GM12891 (cell line): ENCODE results near the gene OR2V2.

Source experiments
- DNase-seq: peaks from one replicate; pipeline ENCODE4 v3.0.0; 2011; ENCODE audit warnings: low spot score; ENCODE audit not compliant: insufficient read length
- FAIRE-seq: peaks from 2 replicates; lab custom pipeline; 2011; peaks lifted over from hg19 to GRCh38; lab: Jason Lieb, UNC
- PAX5 ChIP-seq: IDR thresholded peaks from 2 replicates; pipeline ENCODE4 v1.6.1; 2011; ENCODE audit warnings: low read length, moderate library complexity, mild to moderate bottlenecking; ENCODE audit not compliant: insufficient read depth, severe bottlenecking
- POLR2A ChIP-seq: IDR thresholded peaks from 2 replicates; pipeline ENCODE4 v1.6.1; 2011; ENCODE audit warnings: low read depth, low read length, control low read depth
- POLR2AphosphoS5 ChIP-seq: IDR thresholded peaks from 2 replicates; pipeline ENCODE4 v1.6.1; 2011; ENCODE audit warnings: low read depth, low read length, control low read depth
- POU2F2 ChIP-seq: IDR thresholded peaks from 2 replicates; pipeline ENCODE4 v1.6.1; 2011; ENCODE audit warnings: low read depth, mild to moderate bottlenecking, control low read depth, low read length, moderate library complexity
- SPI1 ChIP-seq: IDR thresholded peaks from 2 replicates; pipeline ENCODE4 v1.6.1; 2011; ENCODE audit warnings: low read depth, low read length, control low read depth
- TAF1 ChIP-seq: IDR thresholded peaks from 2 replicates; pipeline ENCODE4 v1.6.1; 2011; ENCODE audit warnings: low read depth, low read length, control low read depth

Gene OR2V2

DNA sequence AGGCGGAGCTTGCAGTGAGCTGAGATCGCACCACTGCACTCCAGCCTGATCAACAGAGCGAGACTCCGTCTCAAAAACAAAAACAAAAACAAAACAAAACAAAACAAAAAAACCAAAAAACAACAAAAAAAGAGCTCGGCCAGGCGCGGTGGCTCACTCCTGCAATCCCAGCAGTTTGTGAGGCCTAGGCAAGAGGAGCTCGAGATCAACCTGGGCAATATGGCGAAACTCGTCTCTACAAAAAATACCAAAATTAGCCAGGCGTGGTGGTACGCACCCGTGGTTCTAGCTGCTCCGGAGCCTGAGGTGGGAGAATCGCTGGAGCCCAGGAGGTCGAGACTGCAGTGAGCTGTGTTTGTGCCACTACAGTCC, 37.4 kb downstream of the OR2V2 start:
- FAIRE-seq (no peak), DNase-seq (no peak)
- TF ChIP-seq POU2F2 (no peak), POLR2A (no peak), POLR2AphosphoS5 (no peak), PAX5 (no peak), TAF1 (no peak), SPI1 (no peak)

DNA sequence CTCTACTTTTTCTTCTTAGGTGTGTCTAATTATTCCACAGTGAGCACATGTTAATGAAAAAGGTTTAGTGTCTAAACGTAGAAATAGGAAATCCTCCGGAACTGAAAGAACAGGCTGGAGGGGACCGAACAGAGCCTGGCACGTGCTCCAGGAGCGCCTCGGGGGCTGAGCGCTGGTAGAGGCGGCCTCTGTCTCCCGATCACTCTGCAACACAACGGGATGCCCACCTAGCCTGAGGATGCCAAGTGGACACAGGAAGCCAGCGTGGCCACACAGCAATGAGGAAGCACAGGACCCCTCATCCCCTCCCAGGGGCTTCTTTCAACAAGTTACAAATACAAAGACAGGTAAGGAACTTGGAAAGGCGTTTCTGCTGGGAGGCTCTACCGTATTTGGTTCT, 38.2 kb downstream of the OR2V2 start:
- no peak for TF ChIP-seq SPI1
- no peak for TF ChIP-seq POLR2AphosphoS5
- no peak for TF ChIP-seq POLR2A
- TF ChIP-seq PAX5 = no peak
- no peak for TF ChIP-seq POU2F2
- TF ChIP-seq TAF1 = no peak
- no peak for DNase-seq
- no peak for FAIRE-seq

DNA sequence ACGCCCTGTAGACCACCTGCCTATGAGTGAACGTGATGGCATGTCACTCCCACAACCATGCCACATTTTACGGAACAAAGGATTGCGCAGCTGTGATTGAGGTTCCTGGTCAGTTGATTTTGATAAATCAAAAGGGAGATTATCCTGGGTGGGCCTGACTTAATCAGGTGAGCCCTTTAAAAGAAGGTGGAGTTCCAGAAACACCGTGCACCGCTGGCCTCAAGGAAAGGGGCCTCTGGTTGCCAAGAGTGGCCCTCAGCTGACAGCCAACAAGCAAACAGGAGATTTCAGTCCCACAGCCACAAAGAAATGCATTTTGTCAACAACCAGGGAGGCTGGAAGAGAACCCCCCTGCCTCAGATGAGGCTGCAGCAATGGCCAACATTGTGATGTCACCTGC, 38.6 kb downstream of the OR2V2 start:
- DNase-seq = no peak
- FAIRE-seq = no peak
- no peak for TF ChIP-seq POLR2AphosphoS5
- no peak for TF ChIP-seq TAF1
- no peak for TF ChIP-seq POLR2A
- TF ChIP-seq PAX5 = no peak
- no peak for TF ChIP-seq SPI1
- no peak for TF ChIP-seq POU2F2

DNA sequence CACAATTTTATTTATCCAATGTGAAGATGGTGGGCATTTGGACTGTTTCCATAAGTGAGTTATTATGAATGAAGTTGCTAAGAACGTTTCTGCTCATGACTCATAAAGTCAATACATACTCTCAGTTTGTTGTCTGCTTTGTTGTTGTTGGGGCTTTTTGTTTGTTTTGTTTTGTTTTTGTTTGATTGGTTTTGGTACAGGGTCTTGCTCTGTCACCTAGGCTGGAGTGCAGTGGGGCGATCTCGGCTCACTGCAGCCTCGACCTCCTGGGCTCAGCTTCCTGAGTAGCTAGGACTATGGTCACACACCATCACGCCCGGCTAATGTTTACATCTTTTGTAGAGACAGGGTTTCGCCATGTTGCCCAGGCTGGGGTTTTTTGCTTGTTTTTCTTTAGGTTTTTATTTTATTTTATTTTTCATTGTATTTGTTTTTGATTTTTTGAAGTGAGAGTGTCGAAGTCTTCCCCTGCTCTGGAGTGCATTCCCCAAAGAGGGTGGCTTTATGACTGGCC, 39.7 kb downstream of the OR2V2 start:
- DNase-seq = no peak
- no peak for TF ChIP-seq SPI1
- TF ChIP-seq PAX5 = no peak
- no peak for TF ChIP-seq TAF1
- TF ChIP-seq POU2F2 = no peak
- TF ChIP-seq POLR2AphosphoS5 = no peak
- TF ChIP-seq POLR2A = no peak
- no peak for FAIRE-seq

DNA sequence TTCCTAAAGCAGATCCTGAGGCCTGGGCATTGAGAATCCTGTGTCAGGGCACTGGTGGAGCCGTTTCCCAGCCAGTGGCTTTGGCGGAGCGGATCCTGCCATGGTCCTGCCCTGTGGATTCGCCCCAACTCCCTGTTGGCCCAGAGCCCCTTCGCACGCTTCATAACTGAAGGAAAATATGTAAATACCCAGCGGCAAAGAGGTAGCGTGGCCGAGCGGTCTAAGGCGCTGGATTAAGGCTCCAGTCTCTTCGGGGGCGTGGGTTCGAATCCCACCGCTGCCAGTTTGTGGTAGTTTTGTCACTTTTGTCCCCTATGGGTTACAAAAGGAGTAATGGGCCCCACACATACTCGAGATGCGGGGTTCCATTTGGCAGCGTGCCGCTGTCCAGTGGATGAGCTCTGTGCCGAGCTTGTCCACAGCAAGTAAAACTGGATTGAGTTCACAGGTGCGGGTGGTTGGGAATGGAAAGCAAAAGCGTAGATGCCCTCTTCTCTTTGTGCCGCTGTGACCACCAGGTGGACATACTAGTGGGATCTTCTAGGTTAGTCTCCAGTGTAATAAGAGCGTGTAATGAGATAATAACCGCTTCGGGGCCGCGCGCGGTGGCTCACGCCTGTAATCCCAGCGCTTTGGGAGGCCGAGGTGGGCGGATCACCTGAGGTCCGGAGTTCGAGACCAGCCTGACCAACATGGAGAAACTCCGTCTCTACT, 40.3 kb downstream of the OR2V2 start:
- DNase-seq (no peak), FAIRE-seq (peak; percentile 80)
- TF ChIP-seq POLR2A (no peak), SPI1 (no peak), POU2F2 (peak; percentile 91), PAX5 (no peak)

DNA sequence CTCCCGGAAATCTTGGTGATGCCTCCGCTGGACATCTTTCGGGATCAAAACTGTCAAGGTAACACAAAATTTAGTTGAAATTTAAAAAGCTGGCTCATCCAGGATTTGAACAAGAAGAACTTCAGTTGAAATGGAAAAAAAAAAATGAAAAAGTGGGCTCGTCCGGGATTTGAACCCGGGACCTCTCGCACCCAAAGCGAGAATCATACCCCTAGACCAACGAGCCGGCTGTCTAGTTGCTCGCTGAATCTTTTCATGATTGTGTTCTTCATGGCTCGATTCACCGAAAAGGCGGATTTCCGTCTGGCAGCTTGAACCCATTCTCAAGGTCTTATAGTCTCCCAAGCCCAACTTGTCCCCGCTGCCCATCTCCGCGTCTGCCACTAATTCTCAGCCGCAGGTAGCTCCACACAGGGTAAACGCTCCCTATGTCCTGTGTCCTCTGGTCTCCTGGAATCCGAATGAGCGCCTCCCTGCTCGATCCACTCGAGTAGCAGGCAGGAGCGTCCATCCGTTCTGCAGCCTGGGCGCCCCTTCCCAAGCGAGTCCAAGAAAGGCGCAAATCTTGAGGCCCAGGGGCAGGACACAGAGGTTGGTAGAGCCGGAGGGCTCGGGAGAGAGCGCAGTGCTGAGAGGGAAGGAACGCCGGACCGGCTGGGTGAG, 41.4 kb downstream of the OR2V2 start:
- FAIRE-seq (peak; percentile 66), DNase-seq (no peak)
- TF ChIP-seq POLR2AphosphoS5 = no peak
- peak; percentile 20 for TF ChIP-seq PAX5

DNA sequence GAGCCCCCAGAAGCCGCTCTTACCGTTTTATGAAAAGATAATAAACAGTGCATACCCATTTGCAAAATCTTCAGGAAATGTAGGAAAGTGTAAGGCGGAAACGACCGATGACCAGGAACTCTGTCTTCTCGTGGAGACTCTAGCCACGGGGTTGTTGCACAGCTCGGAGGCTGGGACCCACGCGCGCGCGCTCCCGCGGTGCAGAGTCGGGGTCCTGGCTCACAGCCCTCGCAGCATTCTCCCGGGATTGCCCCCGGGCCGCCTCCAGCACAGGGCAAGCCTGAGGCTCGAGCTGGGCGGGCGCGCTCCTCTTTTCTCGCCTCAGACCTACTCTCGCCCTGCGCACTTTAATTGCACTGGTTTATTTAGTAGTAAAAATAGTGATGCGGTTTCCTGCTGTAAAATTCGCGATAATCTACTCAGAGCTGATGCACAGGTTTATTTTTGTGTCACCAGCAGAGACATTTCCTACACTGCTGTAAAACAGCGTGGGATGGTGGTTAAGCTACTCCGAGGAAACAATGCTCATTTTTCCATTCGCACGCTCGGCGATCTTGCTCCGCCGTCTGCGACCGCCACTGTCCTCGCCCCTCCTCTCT, 42.1 kb downstream of the OR2V2 start:
- TF ChIP-seq TAF1 (0 out of 2 replicates have a peak, but pooled peaks have one; percentile 14), SPI1 (no peak), POLR2A (no peak), POLR2AphosphoS5 (no peak), PAX5 (no peak)
- FAIRE-seq (peak; percentile 77), DNase-seq (no peak)

DNA sequence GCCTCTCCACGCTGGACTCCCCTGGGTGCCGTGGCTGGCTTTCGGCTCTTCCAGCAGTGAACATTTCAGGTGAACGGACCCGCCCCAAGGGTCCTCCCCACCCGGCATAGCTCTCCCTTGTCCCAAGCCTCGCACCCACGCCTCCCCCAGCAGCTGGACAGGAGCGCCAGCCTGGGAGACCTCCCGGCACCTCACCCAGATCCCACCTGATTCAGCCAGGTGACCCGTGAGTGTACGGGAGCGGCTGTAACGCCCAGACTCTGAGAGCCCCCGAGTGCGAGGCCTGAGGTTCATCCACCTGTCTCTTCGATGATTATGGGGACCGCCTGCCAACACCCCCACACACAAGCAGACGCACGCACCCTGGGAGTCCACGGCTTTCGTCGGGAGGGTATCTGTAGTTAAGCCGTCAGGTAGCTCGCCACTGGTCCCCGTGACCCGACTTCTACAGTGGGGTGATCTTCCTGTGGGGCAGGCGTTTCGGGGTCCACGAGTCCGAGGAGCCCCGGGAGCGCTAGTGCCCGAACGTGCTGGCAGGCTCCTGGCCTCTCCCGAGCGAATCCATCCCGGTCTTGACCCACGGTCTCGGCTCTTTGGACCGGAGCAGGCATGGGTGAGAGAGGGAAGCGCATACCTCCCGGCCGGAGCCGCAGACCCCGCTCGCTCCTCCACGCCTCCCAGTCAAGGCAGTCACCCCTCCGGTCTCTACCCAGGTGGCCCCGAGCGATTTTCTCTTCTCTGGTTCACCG, 42.8 kb downstream of the OR2V2 start:
- DNase-seq = no peak
- TF ChIP-seq POLR2A (no peak), POU2F2 (no peak), TAF1 (no peak), PAX5 (no peak), SPI1 (no peak)
- peak; percentile 40 for FAIRE-seq
